HG03135 (cell line): ENCODE results near the gene KDM4E.
"Not testable (repeated sequence)": the region's sequence is repeated elsewhere in the genome, so short reads cannot be mapped to it uniquely, and the experiment has no call there.

Experiments
- ATAC-seq: cut with Tn5 transposase; IDR thresholded peaks from one replicate; pipeline ENCODE4 v1.9.1; 2021; ENCODE audit warnings: mild to moderate bottlenecking, moderate library complexity; ENCODE audit not compliant: unreplicated experiment

KDM4E gene

GRCh38 chr11:95024958-95025357, at the start of gene KDM4E:
Gene KDM4E, plus strand, starts transcription at chr11:95025258. Its CDS starts 300 bp downstream, at chr11:95025558.
- no peak for ATAC-seq

GRCh38 chr11:94975599-94975998, 49.5 kb upstream of the KDM4E start:
- no peak for ATAC-seq

- no peak for ATAC-seq
Measured at GRCh38 chr11:94987378-94987777, 37.7 kb upstream of the KDM4E start.

GRCh38 chr11:94988748-94989147, 36.3 kb upstream of the KDM4E start:
- no peak for ATAC-seq

- no peak for ATAC-seq
Measured at GRCh38 chr11:94993400-94993943, 31.6 kb upstream of the KDM4E start.

GRCh38 chr11:94997437-94997836, 27.6 kb upstream of the KDM4E start:
- ATAC-seq, result no peak

GRCh38 chr11:94998285-94998684, 26.8 kb upstream of the KDM4E start:
- ATAC-seq, result no peak

GRCh38 chr11:95003716-95004115, 21.3 kb upstream of the KDM4E start:
- no peak for ATAC-seq

GRCh38 chr11:95005642-95006041, 19.4 kb upstream of the KDM4E start:
- no peak for ATAC-seq

GRCh38 chr11:95011376-95011775, 13.7 kb upstream of the KDM4E start:
- no peak for ATAC-seq

GRCh38 chr11:95014184-95014821, 10.8 kb upstream of the KDM4E start:
- ATAC-seq, result no peak

GRCh38 chr11:95016139-95016538, 8.9 kb upstream of the KDM4E start:
- no peak for ATAC-seq

GRCh38 chr11:95021468-95021867, 3.6 kb upstream of the KDM4E start:
- ATAC-seq, result not testable (repeated sequence)

- ATAC-seq, result not testable (repeated sequence)
Measured at GRCh38 chr11:95025594-95025993, 536 bp downstream of the KDM4E start.

- no peak for ATAC-seq
Measured at GRCh38 chr11:95028357-95028756, 3.3 kb downstream of the KDM4E start.

- no peak for ATAC-seq
Measured at GRCh38 chr11:95033051-95033450, 8.0 kb downstream of the KDM4E start.

- no peak for ATAC-seq
Measured at GRCh38 chr11:95035316-95035715, 10.3 kb downstream of the KDM4E start.

GRCh38 chr11:95037356-95038035, 12.4 kb downstream of the KDM4E start:
- not testable (repeated sequence) for ATAC-seq

- ATAC-seq, result no peak
Measured at GRCh38 chr11:95042239-95042638, 17.2 kb downstream of the KDM4E start.

GRCh38 chr11:95042906-95043305, 17.8 kb downstream of the KDM4E start:
- no peak for ATAC-seq

GRCh38 chr11:95044010-95044409, 19.0 kb downstream of the KDM4E start:
- no peak for ATAC-seq

GRCh38 chr11:95045812-95046211, 20.8 kb downstream of the KDM4E start:
- no peak for ATAC-seq
